Stimulated activated CD4-positive, alpha-beta T cell treated with anti-CD3 and anti-CD28 coated beads, Interleukin-12 subunit alpha, Interleukin-12 subunit beta, amount 100 ng/mL, for 24 hours (primary cell): ENCODE results near the gene SLFN5.
"Not testable (repeated sequence)": the region's sequence is repeated elsewhere in the genome, so short reads cannot be mapped to it uniquely, and the experiment has no call there.

Source experiments
- DNase-seq, 2 experiments: peaks; one replicate each; pipeline ENCODE4 v3.0.0-alpha.2; 2020; ENCODE audit warnings: low read depth in 2 of 2

The SLFN5 gene

GRCh38 chr17:35291802-35292201 lies 48.9 kb downstream of the SLFN5 start:
- DNase-seq = no peak

- DNase-seq = no peak
Observed at GRCh38 chr17:35293151-35293847, 50.4 kb downstream of the SLFN5 start.

- no peak for DNase-seq
Observed at GRCh38 chr17:35294756-35295155, 51.9 kb downstream of the SLFN5 start.

- DNase-seq = no peak
Observed at GRCh38 chr17:35295686-35296085, 52.8 kb downstream of the SLFN5 start.

GRCh38 chr17:35297666-35298065 lies 54.8 kb downstream of the SLFN5 start:
- no peak for DNase-seq

- DNase-seq = no peak
Observed at GRCh38 chr17:35298639-35299038, 55.8 kb downstream of the SLFN5 start.

- no peak for DNase-seq
Observed at GRCh38 chr17:35299135-35299534, 56.3 kb downstream of the SLFN5 start.

GRCh38 chr17:35309345-35309744 lies 66.5 kb downstream of the SLFN5 start:
- DNase-seq = not testable (repeated sequence)

GRCh38 chr17:35312346-35312745 lies 69.5 kb downstream of the SLFN5 start:
- no peak for DNase-seq

GRCh38 chr17:35312790-35313711 lies 70.2 kb downstream of the SLFN5 start:
- peak; percentile 37 to 46 for DNase-seq

GRCh38 chr17:35313875-35314409 lies 71.1 kb downstream of the SLFN5 start:
- no peak for DNase-seq

- DNase-seq = no peak
Observed at GRCh38 chr17:35314415-35315216, 71.7 kb downstream of the SLFN5 start.

- DNase-seq = no peak
Observed at GRCh38 chr17:35315283-35315682, 72.4 kb downstream of the SLFN5 start.

GRCh38 chr17:35315971-35316370 lies 73.1 kb downstream of the SLFN5 start:
- no peak for DNase-seq

GRCh38 chr17:35322749-35323148 lies 79.9 kb downstream of the SLFN5 start:
- no peak for DNase-seq
